ENCODE results near the gene GPC5.

DNA sequence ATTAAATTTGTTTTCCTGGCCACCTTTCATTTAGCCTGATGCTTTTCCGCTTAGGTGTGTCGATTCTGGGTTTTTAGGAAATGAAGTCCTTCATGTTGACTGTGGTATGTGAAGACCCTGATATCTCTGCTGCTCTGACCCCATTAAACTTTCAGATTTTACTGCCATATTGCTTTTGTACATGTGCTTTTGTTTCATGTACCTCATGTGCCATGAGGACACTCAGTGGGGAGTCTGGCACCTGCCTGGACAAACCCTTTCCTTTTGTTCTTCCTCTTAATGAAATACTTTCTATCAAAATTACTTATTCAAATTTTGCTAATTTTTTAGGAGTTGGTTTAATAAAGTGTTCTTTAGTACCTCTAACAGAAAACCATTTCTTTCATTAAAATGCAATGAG is 774.8 kb downstream of the GPC5 start:
- no peak for TF ChIP-seq POLR2A (IDR thresholded peaks at IDR 0.05)
- TF ChIP-seq, protein P1, sequence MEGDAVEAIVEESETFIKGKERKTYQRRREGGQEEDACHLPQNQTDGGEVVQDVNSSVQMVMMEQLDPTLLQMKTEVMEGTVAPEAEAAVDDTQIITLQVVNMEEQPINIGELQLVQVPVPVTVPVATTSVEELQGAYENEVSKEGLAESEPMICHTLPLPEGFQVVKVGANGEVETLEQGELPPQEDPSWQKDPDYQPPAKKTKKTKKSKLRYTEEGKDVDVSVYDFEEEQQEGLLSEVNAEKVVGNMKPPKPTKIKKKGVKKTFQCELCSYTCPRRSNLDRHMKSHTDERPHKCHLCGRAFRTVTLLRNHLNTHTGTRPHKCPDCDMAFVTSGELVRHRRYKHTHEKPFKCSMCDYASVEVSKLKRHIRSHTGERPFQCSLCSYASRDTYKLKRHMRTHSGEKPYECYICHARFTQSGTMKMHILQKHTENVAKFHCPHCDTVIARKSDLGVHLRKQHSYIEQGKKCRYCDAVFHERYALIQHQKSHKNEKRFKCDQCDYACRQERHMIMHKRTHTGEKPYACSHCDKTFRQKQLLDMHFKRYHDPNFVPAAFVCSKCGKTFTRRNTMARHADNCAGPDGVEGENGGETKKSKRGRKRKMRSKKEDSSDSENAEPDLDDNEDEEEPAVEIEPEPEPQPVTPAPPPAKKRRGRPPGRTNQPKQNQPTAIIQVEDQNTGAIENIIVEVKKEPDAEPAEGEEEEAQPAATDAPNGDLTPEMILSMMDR (IDR thresholded peaks at IDR 0.05 in 4 of 5, conservative IDR thresholded peaks at IDR 0.05 in 1 of 5) = no peak

Data from gastrocnemius medialis (tissue), 4 donors.